Measurements from ENCODE around the gene TOGARAM2. TPM values are rescaled to one million over a fixed set of nuclear protein-coding genes. Genes with fewer than 3 reads are reported as not detected.

Gene TOGARAM2
- total and polyA plus RNA-seq, 10 of the 15 experiments (the other 5 are each of a cell fraction or from before 2014, with no cell fraction given) = 0.01 to 0.06 (median 0.03) TPM; not detected in 7

DNA sequence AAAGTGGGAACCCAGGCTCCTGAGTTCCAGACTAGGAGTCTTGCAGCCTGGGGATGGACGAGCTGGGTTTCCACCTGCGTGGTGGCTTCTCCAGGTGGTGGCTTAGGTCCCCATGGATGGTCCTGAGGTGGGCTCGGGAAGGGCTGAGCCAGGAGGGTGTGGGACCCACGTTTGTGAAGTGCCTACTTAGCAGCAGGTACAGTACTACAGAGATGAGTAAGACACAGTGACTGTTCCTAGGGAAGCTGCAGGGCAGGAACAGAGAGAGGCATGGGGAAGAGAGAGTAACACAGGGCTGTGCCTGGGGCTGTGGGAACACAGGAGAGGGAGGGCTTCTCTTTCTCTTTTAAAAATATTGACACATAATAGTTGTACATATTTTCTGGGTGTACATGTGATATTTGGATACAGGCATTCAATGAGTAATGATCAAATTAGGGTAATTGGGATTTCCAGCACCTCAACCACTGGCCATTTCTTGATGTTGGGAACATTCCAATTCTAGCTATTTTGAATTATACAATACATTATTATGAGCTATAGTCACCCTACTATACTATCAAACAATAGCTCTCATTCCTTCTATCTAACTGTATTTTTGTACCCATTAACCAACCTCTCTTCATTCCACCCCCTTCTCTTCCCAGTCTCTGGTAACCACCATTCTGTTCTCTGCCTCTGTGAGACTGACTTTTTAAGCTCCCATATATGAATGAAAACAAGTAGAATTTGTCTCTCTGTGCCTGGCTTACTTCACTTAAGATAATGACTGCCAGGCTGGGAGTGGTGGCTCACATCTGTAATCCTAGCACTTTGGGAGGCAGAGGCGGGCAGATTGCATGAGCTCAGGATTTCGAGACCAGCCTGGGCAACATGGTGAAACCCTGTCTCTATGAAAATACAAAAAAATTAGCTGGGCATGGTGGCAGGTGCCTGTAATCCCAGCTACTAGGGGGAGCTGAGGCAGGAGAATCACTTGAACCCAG is 15.0 kb downstream of the TOGARAM2 start (continued):
- no peak for TF ChIP-seq NFXL1 (IDR thresholded peaks at IDR 0.05; ENCODE audit: borderline replicate concordance)
- no peak for TF ChIP-seq FOXM1 (IDR thresholded peaks at IDR 0.05; ENCODE audit: low read depth, low read length)
- TF ChIP-seq SMAD1 (IDR thresholded peaks at IDR 0.05; ENCODE audit: low read depth, partially characterized antibody) = no peak
- TF ChIP-seq, protein P1, sequence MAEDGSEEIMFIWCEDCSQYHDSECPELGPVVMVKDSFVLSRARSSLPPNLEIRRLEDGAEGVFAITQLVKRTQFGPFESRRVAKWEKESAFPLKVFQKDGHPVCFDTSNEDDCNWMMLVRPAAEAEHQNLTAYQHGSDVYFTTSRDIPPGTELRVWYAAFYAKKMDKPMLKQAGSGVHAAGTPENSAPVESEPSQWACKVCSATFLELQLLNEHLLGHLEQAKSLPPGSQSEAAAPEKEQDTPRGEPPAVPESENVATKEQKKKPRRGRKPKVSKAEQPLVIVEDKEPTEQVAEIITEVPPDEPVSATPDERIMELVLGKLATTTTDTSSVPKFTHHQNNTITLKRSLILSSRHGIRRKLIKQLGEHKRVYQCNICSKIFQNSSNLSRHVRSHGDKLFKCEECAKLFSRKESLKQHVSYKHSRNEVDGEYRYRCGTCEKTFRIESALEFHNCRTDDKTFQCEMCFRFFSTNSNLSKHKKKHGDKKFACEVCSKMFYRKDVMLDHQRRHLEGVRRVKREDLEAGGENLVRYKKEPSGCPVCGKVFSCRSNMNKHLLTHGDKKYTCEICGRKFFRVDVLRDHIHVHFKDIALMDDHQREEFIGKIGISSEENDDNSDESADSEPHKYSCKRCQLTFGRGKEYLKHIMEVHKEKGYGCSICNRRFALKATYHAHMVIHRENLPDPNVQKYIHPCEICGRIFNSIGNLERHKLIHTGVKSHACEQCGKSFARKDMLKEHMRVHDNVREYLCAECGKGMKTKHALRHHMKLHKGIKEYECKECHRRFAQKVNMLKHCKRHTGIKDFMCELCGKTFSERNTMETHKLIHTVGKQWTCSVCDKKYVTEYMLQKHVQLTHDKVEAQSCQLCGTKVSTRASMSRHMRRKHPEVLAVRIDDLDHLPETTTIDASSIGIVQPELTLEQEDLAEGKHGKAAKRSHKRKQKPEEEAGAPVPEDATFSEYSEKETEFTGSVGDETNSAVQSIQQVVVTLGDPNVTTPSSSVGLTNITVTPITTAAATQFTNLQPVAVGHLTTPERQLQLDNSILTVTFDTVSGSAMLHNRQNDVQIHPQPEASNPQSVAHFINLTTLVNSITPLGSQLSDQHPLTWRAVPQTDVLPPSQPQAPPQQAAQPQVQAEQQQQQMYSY (CRISPR knock-in tag; IDR thresholded peaks at IDR 0.05) = no peak

DNA sequence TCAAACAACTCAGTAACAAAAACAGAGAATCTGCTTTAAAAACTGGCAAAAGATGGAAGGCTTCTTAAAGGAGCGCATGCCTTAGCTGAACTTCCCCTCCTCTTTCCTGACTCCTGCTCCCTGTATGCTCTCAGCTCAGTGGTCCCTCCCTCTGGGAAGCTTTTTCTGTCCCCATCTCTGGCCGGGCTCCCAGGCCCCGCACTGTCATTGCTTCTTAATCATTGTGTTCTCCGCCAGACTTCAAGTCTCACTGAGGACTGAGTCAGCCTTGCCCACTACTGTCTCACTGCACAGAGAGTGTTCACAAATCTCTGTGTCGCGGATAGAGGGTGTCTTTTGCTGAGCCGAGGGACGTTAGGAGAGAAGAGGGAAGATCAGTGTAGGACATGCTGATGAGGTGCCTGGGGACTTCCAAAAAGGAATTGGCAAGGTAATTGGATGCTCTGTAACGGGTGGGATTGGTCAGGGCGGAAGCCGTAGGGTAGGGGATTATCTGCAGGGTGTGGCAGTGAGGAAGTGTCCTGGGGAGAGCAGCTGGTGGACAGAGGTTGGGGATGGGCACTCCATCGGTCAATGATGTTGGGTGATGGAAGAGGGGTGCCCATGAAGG is 16.2 kb downstream of the TOGARAM2 start:
- no peaks in the 10 kb centered on the region for H3K27me3 ChIP-seq (replicated peaks in 1 of 2; ENCODE audit: control insufficient read depth in 2 of 2, insufficient read depth in 2 of 2, low read length in 1 of 2)
- no peaks in the 10 kb centered on the region for H3K9me3 ChIP-seq (replicated peaks; ENCODE audit: control insufficient read depth, insufficient read depth, low read length)
- no peak overlapping the region for H3K9ac ChIP-seq (ENCODE audit: control insufficient read depth, insufficient read depth, low read length)
- H3K27ac ChIP-seq (ENCODE audit: control insufficient read depth, insufficient read depth) = no peak overlapping the region
- ChIA-PET POLR2A (no interaction called here), RAD21 (ENCODE audit: unreplicated experiment) (no interaction called here), SMC1A (ENCODE audit: uncharacterized antibody, unreplicated experiment) (interaction anchor here (0.7 kb wide), 1 partner anchor 99 kb away, joined by 3 read pairs; no protein-coding TSS in a partner anchor), CTCF (no interaction called here)
- H3K79me2 ChIP-seq (ENCODE audit: control insufficient read depth, insufficient read depth, low read length) = no peaks in the 10 kb centered on the region
- TF ChIP-seq MTA3 (IDR thresholded peaks at IDR 0.05; ENCODE audit: borderline replicate concordance, low read length) = no peak
- DNase-seq (ENCODE audit: low read depth, low spot score) (no peak), FAIRE-seq (no peak), ATAC-seq (no peak)
- no peak overlapping the region for H2AFZ ChIP-seq (ENCODE audit: control insufficient read depth, low read depth, low read length)
- intact Hi-C loops (cut with micrococcal nuclease; ENCODE audit: unreplicated experiment) (no loop called here), in situ Hi-C loops (cut with MboI) (no loop called here)
- peaks cover 3% of the 10 kb centered on the region; the same call in 1 of the 2 replicates for H3K4me1 ChIP-seq (ENCODE audit: control insufficient read depth, insufficient read depth, low read length)
- WGBS (ENCODE audit: insufficient coverage, insufficient replicate concordance, low lambda C conversion rate, missing lambda C conversion rate) = 59% methylated on average over 12 of the region's 12 CpGs
- no peak overlapping the region for H3K4me2 ChIP-seq (ENCODE audit: control insufficient read depth, insufficient read depth)
- H3K36me3 ChIP-seq (ENCODE audit: control insufficient read depth in 2 of 2, insufficient read depth in 2 of 2, low read length in 1 of 2) = no peaks in the 10 kb centered on the region
- no TSS peak for BruUV-seq (replicated peaks)
- H3K4me3 ChIP-seq = no peak overlapping the region
- no peaks in the 10 kb centered on the region for H4K20me1 ChIP-seq (ENCODE audit: control insufficient read depth, insufficient read depth)
